Measurements from ENCODE around the gene ZNF385D.

Gene ZNF385D

GRCh38 chr3:21573291-21573690 is 177.7 kb downstream of the ZNF385D start:
- Histone ChIP-seq H3K4me3 (ENCODE audit: low read depth, low read length) (no peak overlapping the region), H3K4me1 (no peaks in the 10 kb centered on the region), H3K27me3 (no peaks in the 10 kb centered on the region), H3K9me3 (no peaks in the 10 kb centered on the region), H3K36me3 (no peaks in the 10 kb centered on the region)
- DNase-seq: no peak
- no peak for TF ChIP-seq CTCF (IDR thresholded peaks at IDR 0.05; ENCODE audit: low read depth, low read length)

GRCh38 chr3:21564531-21564930 is 186.5 kb downstream of the ZNF385D start:
- H3K4me1 ChIP-seq: no peaks in the 10 kb centered on the region
- no peaks in the 10 kb centered on the region for H3K36me3 ChIP-seq
- DNase-seq: no peak
- H3K9me3 ChIP-seq: no peaks in the 10 kb centered on the region
- no peaks in the 10 kb centered on the region for H3K27me3 ChIP-seq
- TF ChIP-seq CTCF (IDR thresholded peaks at IDR 0.05; ENCODE audit: low read depth, low read length): no peak
- H3K4me3 ChIP-seq (ENCODE audit: low read depth, low read length): no peak overlapping the region

GRCh38 chr3:21562243-21562642 is 188.8 kb downstream of the ZNF385D start:
- no peak for TF ChIP-seq CTCF (IDR thresholded peaks at IDR 0.05; ENCODE audit: low read depth, low read length)
- DNase-seq: no peak

GRCh38 chr3:21561472-21561871 is 189.5 kb downstream of the ZNF385D start:
- DNase-seq: no peak
- no peaks in the 10 kb centered on the region for H3K27me3 ChIP-seq
- no peak for TF ChIP-seq CTCF (IDR thresholded peaks at IDR 0.05; ENCODE audit: low read depth, low read length)
- no peaks in the 10 kb centered on the region for H3K36me3 ChIP-seq
- no peaks in the 10 kb centered on the region for H3K4me1 ChIP-seq
- H3K4me3 ChIP-seq (ENCODE audit: low read depth, low read length): no peak overlapping the region
- H3K9me3 ChIP-seq: no peaks in the 10 kb centered on the region

More at GRCh38 chr3:21562243-21562642, 188.8 kb downstream of the ZNF385D start:
- H3K4me1 ChIP-seq: no peaks in the 10 kb centered on the region
- no peaks in the 10 kb centered on the region for H3K9me3 ChIP-seq
- H3K36me3 ChIP-seq: no peaks in the 10 kb centered on the region
- H3K27me3 ChIP-seq: no peaks in the 10 kb centered on the region
- no peak overlapping the region for H3K4me3 ChIP-seq (ENCODE audit: low read depth, low read length)

GRCh38 chr3:21551019-21551418 is 200.0 kb downstream of the ZNF385D start:
- no peaks in the 10 kb centered on the region for H3K4me1 ChIP-seq
- H3K9me3 ChIP-seq: no peaks in the 10 kb centered on the region
- H3K4me3 ChIP-seq (ENCODE audit: low read depth, low read length): no peak overlapping the region
- TF ChIP-seq CTCF (IDR thresholded peaks at IDR 0.05; ENCODE audit: low read depth, low read length): no peak
- no peak for DNase-seq
- no peaks in the 10 kb centered on the region for H3K36me3 ChIP-seq
- H3K27me3 ChIP-seq: no peaks in the 10 kb centered on the region

- H3K4me1 ChIP-seq: no peaks in the 10 kb centered on the region
- H3K27me3 ChIP-seq: no peaks in the 10 kb centered on the region
- no peak overlapping the region for H3K4me3 ChIP-seq (ENCODE audit: low read depth, low read length)
- TF ChIP-seq CTCF (IDR thresholded peaks at IDR 0.05; ENCODE audit: low read depth, low read length): no peak
- H3K36me3 ChIP-seq: no peaks in the 10 kb centered on the region
- no peaks in the 10 kb centered on the region for H3K9me3 ChIP-seq
- no peak for DNase-seq
These were observed 206.9 kb downstream of the ZNF385D start for GRCh38 chr3:21544076-21544462.
